Activated T-cell treated with anti-CD3 and anti-CD28 coated beads, Interleukin-2, amount 50 U/mL, for 24 hours (primary cell): ENCODE data around the gene SIPA1L3.
A peak's percentile ranks its signal among the peaks of the same experiment; 100 is the strongest.
"Not testable (repeated sequence)": the region's sequence is repeated elsewhere in the genome, so short reads cannot be mapped to it uniquely, and the experiment has no call there.

ENCODE experiments used
- DNase-seq: peaks from one replicate; pipeline ENCODE4 v3.0.0-alpha.2; 2020
- H3K27ac Mint-ChIP-seq: 2 replicates; pipeline ENCODE4 v1.8.0; 2020; ENCODE audit warnings: mild to moderate bottlenecking, mixed read lengths
- H3K27me3 Mint-ChIP-seq: 2 replicates; pipeline ENCODE4 v1.8.0; 2020; ENCODE audit warnings: mixed read lengths
- H3K36me3 Mint-ChIP-seq: 2 replicates; pipeline ENCODE4 v1.8.0; 2020; ENCODE audit warnings: low read depth, mixed read lengths
- H3K4me1 Mint-ChIP-seq: 2 replicates; pipeline ENCODE4 v1.8.0; 2020; ENCODE audit warnings: low read depth, mixed read lengths
- H3K4me3 Mint-ChIP-seq: 2 replicates; pipeline ENCODE4 v1.8.0; 2020; ENCODE audit warnings: mild to moderate bottlenecking, moderate library complexity, mixed read lengths
- H3K9me3 Mint-ChIP-seq: 2 replicates; pipeline ENCODE4 v1.8.0; 2020; ENCODE audit warnings: mixed read lengths

Gene SIPA1L3

GRCh38 chr19:38018694-38019395, 111.8 kb downstream of the SIPA1L3 start:
- Mint-ChIP-seq H3K4me3 (no peak overlapping the region), H3K36me3 (peaks cover 6% of the 10 kb centered on the region), H3K27me3 (no peaks in the 10 kb centered on the region), H3K4me1 (peaks cover 2% of the 10 kb centered on the region), H3K27ac (no peak overlapping the region), H3K9me3 (no peaks in the 10 kb centered on the region)
- DNase-seq, result no peak

GRCh38 chr19:38019396-38019724, 112.4 kb downstream of the SIPA1L3 start:
- Mint-ChIP-seq H3K9me3 (no peaks in the 10 kb centered on the region), H3K4me1 (peaks cover 2% of the 10 kb centered on the region), H3K27me3 (no peaks in the 10 kb centered on the region), H3K36me3 (peaks cover 4% of the 10 kb centered on the region), H3K27ac (no peak overlapping the region), H3K4me3 (no peak overlapping the region)
- no peak for DNase-seq

- no peak for DNase-seq
- H3K4me3 Mint-ChIP-seq, result no peak overlapping the region
- peaks cover 4% of the 10 kb centered on the region for H3K36me3 Mint-ChIP-seq
- H3K27ac Mint-ChIP-seq, result no peak overlapping the region
- peaks cover 2% of the 10 kb centered on the region for H3K4me1 Mint-ChIP-seq
- H3K27me3 Mint-ChIP-seq, result no peaks in the 10 kb centered on the region
- no peaks in the 10 kb centered on the region for H3K9me3 Mint-ChIP-seq
Observed at GRCh38 chr19:38020311-38020710, 113.3 kb downstream of the SIPA1L3 start.

- Mint-ChIP-seq H3K4me3 (no peak overlapping the region), H3K4me1 (peaks cover 2% of the 10 kb centered on the region), H3K27me3 (no peaks in the 10 kb centered on the region), H3K9me3 (no peaks in the 10 kb centered on the region), H3K27ac (no peak overlapping the region), H3K36me3 (no peaks in the 10 kb centered on the region)
- DNase-seq, result no peak
Observed at GRCh38 chr19:38021352-38021751, 114.3 kb downstream of the SIPA1L3 start.

- Mint-ChIP-seq H3K4me1 (peaks cover 2% of the 10 kb centered on the region), H3K27me3 (no peaks in the 10 kb centered on the region), H3K36me3 (no peaks in the 10 kb centered on the region), H3K27ac (peak overlapping the region; percentile 50), H3K9me3 (no peaks in the 10 kb centered on the region), H3K4me3 (no peak overlapping the region)
- DNase-seq, result no peak
Observed at GRCh38 chr19:38022791-38023670, 116.0 kb downstream of the SIPA1L3 start.

- Mint-ChIP-seq H3K4me3 (no peak overlapping the region), H3K36me3 (no peaks in the 10 kb centered on the region), H3K27ac (no peak overlapping the region), H3K27me3 (no peaks in the 10 kb centered on the region), H3K9me3 (no peaks in the 10 kb centered on the region), H3K4me1 (peaks cover 2% of the 10 kb centered on the region)
- no peak for DNase-seq
Observed at GRCh38 chr19:38023671-38024541, 116.9 kb downstream of the SIPA1L3 start.

GRCh38 chr19:38024992-38025908, 118.2 kb downstream of the SIPA1L3 start:
- no peak overlapping the region for H3K27ac Mint-ChIP-seq
- no peaks in the 10 kb centered on the region for H3K27me3 Mint-ChIP-seq
- no peak overlapping the region for H3K4me3 Mint-ChIP-seq
- DNase-seq, result no peak
- H3K9me3 Mint-ChIP-seq, result no peaks in the 10 kb centered on the region
- H3K4me1 Mint-ChIP-seq, result peaks cover 2% of the 10 kb centered on the region
- peaks cover 6% of the 10 kb centered on the region for H3K36me3 Mint-ChIP-seq

- Mint-ChIP-seq H3K36me3 (peaks cover 10% of the 10 kb centered on the region), H3K9me3 (no peaks in the 10 kb centered on the region), H3K4me3 (no peak overlapping the region), H3K27me3 (no peaks in the 10 kb centered on the region), H3K27ac (no peak overlapping the region), H3K4me1 (peaks cover 2% of the 10 kb centered on the region)
- DNase-seq, result no peak
Observed at GRCh38 chr19:38025909-38026307, 118.9 kb downstream of the SIPA1L3 start.

- no peak overlapping the region for H3K27ac Mint-ChIP-seq
- peaks cover 16% of the 10 kb centered on the region for H3K36me3 Mint-ChIP-seq
- DNase-seq, result no peak
- no peaks in the 10 kb centered on the region for H3K9me3 Mint-ChIP-seq
- H3K27me3 Mint-ChIP-seq, result no peaks in the 10 kb centered on the region
- no peak overlapping the region for H3K4me3 Mint-ChIP-seq
- no peaks in the 10 kb centered on the region for H3K4me1 Mint-ChIP-seq
Observed at GRCh38 chr19:38028913-38029510, 122.0 kb downstream of the SIPA1L3 start.

GRCh38 chr19:38030001-38030400, 123.0 kb downstream of the SIPA1L3 start:
- not testable (repeated sequence) for DNase-seq, H3K4me3 Mint-ChIP-seq, H3K27me3 Mint-ChIP-seq, H3K4me1 Mint-ChIP-seq, H3K27ac Mint-ChIP-seq, H3K9me3 Mint-ChIP-seq
- H3K36me3 Mint-ChIP-seq, result peaks cover 16% of the 10 kb centered on the region

GRCh38 chr19:38030686-38031422, 123.8 kb downstream of the SIPA1L3 start:
- Mint-ChIP-seq H3K27ac (no peak overlapping the region), H3K27me3 (no peaks in the 10 kb centered on the region), H3K9me3 (no peaks in the 10 kb centered on the region), H3K4me1 (peaks cover 2% of the 10 kb centered on the region), H3K4me3 (no peak overlapping the region), H3K36me3 (peaks cover 16% of the 10 kb centered on the region)
- DNase-seq, result no peak

- DNase-seq, result no peak
- Mint-ChIP-seq H3K4me1 (peaks cover 2% of the 10 kb centered on the region), H3K27me3 (no peaks in the 10 kb centered on the region), H3K9me3 (no peaks in the 10 kb centered on the region), H3K4me3 (no peak overlapping the region), H3K36me3 (peaks cover 16% of the 10 kb centered on the region), H3K27ac (no peak overlapping the region)
Observed at GRCh38 chr19:38031423-38031770, 124.4 kb downstream of the SIPA1L3 start.

- Mint-ChIP-seq H3K4me1 (peaks cover 2% of the 10 kb centered on the region), H3K4me3 (no peak overlapping the region), H3K9me3 (no peaks in the 10 kb centered on the region), H3K36me3 (peaks cover 16% of the 10 kb centered on the region), H3K27ac (no peak overlapping the region), H3K27me3 (no peaks in the 10 kb centered on the region)
- no peak for DNase-seq
Observed at GRCh38 chr19:38032151-38032550, 125.1 kb downstream of the SIPA1L3 start.
